COLO668 (cell line): ENCODE results near the gene ZNF561.
"Not testable (repeated sequence)": the region's sequence is repeated elsewhere in the genome, so short reads cannot be mapped to it uniquely, and the experiment has no call there.

ENCODE experiments used
- DNase-seq: peaks from one replicate; lab custom pipeline; 2025; ENCODE audit not compliant: unreplicated experiment; lab: John Stamatoyannopoulos, UW

The ZNF561 gene

DNA sequence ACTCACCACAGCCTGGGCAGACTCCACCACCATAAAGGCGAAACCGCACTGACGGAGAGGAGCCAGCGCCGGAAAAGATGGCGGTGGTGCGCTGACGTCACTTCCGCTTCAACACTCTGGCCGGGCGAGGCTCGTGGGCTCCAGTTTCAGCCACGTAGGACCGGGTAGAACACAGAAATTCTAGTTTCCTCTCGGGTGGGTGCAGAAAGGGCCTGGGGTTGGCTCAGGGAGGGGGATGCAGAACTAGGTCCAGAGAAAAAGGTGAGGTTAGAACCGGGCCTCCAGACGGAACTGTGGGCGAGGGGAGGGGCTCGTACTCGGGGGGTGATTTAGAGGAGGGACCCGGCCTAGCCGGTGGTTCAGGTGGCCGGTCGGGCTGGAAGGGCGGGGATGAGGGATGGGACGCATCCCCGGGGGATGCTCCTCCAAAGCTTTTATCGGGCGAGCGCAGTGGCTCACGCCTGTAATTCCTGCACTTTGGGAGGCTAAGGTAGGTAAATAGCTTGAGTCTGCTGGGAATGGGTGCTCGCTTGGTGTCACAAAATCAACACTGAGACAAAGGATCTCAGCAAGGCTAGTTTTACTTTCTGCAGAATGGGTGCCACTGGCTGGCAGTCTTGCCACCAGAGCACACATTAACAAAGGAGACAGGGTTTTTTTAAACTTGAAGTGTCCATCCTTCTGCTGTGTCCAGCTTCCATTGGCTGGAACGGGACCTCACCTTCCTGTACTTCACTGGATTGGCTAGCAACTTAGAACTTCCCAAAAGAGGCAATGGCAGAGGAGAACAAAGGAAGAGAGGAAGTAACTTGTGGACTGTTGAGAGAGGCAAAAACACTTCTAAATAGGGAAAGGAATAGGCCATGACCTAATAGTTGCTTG lies at the start of gene ZNF561:
Gene ZNF561 (minus strand): TSS at position 77 of the 882 bp plus-strand sequence. CDS start 1,776 bp downstream, outside the sequence.
- DNase-seq = peak; percentile 86

DNA sequence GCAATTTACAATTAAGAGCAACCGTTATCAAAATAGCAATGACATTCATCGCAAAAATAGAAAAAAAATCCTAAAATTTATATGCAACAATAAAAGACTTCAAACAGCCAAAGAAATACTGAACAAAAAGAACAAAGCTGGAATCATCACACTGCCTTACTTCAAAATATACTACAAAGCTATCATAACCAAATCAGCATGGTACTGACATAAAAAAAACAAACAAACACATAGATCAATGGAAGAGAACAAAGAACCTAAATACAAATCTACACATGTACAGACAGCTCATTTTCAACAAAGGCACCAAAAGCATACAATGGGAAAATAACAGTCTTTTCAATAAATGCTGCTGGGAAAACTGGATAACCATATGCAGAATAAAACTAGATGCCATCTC lies 47.5 kb upstream of the ZNF561 start:
- no peak for DNase-seq

DNA sequence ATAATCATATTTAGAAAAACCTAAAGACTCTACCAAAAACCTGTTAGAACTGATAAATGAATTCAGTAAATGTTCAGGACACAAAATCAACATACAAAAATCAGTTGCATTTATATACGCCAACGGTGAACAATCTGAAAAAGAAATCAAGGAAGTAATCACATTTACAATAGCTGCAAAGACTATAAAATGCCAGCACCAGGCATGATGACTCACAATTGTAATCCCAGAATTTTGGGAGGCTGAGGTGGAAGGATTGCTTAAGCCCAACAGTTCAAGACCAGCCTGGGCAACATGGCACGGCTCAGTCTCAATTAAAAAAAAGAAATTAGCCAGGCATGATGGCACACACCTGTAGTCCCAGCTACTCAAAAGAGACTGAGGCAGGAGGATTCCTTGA lies 46.9 kb upstream of the ZNF561 start:
- no peak for DNase-seq

DNA sequence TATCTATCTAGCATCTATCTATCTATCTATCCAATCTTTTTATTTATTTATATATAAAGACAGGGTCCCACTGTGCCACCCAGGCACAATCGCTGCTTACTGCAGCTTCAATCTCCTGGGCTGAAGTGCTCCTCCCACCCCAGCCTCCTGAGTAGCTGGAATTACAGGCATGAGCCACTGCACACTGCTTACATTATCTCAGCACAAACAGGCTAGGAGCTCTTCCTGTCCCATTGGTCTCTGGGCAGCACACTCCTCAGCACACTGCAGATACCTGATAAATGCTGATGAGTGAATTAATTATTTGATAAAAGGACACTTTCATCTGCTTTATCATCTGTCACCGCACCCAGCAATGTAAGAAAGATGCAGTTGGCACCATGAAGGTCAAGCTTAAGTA lies 37.7 kb upstream of the ZNF561 start:
- no peak for DNase-seq

DNA sequence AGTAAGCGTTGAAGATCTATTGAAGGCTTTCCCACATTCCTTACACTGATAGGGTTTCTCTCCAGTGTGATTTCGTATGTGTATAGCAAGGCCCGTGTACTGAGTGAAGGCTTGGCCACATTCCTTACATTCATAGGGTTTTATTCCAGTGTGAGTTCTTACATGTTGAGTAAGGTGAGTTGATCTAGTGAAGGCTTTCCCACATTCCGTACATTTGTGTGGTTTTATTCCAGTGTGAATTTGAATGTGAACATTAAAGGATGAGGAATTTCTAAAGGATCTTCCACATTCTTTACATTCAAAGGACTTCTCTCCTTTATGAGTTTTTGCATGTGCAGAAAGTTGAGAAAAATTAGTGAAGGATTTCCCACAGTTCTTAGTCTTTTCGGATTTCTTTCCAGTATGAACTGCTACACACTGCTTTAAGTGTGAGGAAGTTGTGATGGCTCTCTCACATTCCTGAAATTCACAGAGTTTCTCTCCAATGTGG lies 32.1 kb upstream of the ZNF561 start:
- DNase-seq = not testable (repeated sequence)

DNA sequence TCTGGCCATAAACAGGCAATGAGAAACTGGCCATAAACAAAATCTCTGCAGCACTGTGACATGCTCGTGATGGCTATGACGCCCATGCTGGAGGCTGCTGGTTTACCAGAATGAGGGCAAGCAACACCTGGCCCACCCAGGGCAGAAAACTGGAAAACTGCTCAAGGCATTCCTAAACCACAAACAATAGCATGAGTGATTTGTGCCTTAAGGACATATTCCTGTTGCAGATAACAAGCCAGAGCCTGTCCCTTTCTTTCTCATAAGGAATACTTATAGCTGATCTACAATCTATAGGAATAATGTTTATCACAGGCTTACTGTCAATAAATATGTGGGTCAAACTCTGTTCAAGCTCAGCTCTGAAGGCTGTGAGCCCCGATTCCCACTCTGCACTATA lies 30.4 kb upstream of the ZNF561 start:
- DNase-seq = not testable (repeated sequence)

DNA sequence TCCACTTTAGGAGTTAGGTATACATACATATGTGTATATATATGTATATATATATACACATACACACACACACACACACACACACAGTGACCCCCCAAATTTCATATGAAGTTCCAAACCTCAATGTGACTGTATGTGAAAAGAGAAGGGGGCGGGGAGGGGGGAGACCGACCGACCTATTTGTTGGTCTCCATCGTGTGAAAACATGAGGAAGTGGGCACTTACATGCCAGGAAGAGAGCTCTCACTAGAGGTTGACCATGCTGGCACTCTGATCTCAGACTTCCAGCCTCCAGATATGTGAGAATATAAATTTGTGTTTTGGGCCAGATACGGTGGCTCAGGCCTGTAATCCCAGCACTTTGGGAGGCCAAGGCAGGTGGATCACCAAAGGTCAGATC lies 29.3 kb upstream of the ZNF561 start:
- no peak for DNase-seq

DNA sequence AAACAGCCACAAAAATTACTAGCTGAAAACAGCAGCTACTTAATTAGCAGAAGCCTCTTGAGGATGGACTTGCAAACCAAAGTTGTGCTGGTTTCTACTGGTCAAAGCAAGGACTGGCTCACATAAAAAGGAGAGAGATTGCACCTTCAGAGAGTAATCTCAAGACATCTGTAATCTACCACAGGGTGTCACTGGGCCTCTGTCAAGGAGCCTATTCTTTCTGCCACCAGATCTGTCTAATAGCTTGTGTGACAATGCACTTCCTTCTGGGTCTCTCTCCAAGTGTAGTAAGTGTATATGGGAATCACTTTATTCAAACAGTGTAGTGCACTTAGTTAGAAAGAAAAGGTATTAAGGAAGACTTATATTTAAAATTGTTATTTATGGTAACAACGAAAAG lies 24.4 kb upstream of the ZNF561 start:
- DNase-seq = no peak

DNA sequence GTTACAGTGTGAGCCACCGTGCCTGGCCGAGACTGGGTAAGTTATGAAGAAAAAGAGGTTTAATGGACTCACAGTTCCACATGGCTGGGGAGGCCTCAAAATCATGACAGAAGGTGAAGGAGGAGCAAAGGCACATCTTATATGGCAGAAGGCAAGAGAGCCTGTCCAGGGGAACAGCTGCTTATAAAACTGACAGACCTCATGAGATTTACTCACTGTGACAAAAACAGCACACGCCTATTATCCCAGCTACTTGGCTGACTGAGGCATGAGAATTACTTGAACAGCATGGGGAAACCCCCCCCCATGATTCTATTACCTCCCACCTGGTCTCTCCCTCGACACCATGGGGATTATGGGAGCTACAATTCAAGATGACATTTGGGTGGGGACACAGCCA lies 23.4 kb upstream of the ZNF561 start:
- DNase-seq = no peak

DNA sequence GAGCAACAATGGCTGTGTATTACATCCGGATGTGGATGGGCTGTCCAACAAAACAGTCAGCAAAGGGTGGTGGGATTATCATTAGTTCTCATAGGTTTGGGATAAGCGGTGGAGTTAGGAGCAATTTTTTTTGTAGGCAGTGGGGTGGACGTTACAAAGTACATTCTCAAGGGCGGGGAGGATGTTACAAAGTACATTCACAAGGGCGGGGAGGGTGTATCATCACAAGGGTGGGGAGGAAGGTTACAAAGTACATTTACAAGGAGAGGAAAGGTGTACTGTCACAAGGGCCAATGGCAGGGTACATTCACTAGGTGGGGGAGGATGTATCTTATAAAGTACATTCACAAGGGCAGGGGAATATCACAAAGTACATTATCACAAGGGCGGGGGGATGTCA lies 20.8 kb upstream of the ZNF561 start:
- DNase-seq = no peak

DNA sequence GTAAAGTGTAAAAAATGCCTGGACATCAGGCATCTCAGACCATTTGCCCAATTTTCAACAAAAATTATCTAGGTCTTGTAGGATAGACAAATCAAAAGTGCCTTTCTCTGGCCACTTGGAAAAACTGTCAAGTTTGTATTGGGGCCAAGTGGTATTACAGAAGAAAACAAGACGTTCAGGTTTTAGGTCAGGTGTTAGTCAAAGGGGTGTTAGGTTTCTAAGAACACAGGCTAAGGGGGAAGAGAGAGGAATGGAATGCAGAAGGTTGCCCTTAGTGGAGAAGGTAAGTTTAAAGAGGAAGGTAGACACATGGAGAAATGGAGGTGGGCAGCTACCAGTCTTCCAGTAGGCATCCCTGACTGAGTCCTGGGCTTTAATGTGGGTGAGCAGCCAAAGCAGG lies 19.9 kb upstream of the ZNF561 start:
- DNase-seq = no peak

DNA sequence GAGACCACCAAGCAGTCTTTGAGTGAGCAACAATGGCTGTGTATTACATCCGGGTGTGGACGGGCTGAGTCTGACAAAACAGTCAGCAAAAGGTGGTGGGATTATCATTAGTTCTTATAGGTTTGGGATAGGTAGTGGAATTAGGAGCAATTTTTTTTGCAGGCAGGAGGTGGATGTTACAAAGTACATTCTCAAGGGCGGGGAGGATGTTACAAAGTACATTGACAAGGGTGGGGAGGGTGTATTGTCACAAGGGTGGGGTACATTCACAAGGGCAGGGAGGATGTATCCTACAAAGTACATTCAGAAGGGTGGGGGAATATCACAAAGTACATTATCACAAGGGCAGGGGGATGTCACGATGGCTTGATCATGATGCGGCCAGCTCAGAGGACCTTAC lies 15.0 kb upstream of the ZNF561 start:
- DNase-seq = no peak

DNA sequence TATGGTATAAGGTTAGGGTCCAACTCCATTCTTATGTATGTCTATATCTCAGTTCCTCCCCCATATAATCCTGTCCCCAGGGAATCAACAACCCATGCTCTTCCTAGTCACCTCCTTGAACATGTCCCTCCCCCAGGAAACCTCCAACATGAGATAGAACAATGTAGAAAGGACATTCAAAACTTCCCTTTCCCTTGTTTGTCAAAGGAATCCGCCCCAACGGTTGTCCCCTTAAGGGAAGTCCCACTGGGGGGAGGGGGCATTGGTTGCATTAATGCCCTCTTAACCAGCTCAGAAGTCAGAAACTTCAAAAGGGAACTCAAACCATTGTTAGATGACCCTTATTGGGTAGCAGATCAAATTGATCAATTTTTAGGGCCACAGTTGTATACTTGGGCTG lies 6.8 kb upstream of the ZNF561 start:
- no peak for DNase-seq

DNA sequence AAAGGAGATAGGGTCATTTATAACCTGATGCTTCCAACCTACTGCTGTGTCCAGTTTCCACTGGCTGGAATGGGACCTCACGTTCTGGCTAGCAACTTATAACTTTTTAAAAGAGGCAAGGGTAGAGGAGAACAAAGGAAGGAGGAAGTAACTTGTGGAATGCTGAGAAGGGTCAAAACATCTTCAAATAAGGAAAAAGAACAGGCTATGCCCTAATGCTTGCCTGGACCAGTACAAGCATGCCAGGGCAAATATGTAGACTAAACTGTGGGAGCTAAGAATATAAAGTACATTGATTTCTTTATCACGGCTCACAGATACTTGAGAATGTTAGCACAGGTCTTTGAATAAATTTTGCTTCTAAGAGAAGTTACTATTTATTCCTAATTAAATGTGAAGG lies 1.5 kb upstream of the ZNF561 start:
- DNase-seq = no peak

DNA sequence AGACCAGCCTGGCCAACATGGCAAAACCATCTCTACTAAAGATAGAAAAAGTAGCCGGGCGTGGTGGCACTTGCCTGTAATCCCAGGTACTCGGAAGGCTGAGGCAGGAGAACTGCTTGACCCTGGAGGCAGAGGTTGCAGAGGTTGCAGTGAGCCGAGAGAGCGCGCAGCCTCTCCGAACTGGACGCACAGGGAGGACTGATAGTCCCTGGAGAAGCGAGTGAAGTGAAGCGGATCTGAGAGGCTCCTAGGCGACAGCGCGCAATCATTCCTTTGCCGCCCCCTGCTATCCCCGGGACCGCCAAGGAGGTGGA lies 233 bp downstream of the ZNF561 start:
- no peak for DNase-seq

DNA sequence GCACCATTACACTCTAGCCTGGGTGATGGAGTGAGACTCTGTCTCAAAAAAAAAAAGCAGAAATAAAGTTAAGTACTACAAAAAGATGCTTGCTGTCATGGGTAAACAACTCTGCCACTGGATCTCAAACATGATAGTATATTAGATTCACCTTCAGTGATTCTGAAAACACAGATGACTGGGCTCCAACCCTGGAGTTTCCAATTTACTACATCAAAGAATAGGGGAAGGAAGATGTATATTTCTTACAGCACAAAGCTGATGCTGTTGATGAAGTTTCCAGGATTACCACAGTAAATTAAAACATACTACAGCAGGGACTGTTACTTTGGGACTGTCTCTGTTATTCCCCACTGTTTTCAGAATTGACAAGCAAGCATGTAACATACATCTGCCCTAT lies 5.2 kb downstream of the ZNF561 start:
- no peak for DNase-seq

DNA sequence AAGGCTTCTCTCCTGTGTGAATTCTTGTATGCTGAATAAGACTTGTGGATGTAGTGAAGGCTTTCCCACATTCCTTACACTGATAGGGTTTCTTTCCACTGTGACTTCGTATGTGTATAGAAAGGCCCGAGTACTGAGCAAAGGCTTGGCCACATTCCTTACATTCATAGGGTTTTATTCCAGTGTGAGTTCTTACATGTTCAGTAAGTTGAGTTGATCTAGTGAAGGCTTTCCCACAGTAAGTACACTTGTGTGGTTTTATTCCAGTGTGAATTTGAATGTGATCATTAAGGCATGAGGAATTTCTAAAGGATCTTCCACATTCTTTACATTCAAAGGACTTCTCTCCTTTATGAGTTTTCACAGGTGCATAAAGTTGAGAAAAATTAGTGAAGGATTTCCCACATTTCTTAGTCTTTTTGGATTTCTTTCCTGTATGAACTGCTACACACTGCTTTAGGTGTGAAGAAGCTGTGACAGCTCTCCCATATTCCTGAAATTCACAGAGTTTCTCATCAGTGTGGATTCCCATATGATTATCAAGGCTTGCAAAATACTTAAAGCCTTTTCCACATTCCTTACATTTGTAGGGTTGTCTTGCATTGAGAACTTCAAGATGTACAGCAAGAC lies 10.4 kb downstream of the ZNF561 start:
- no peak for DNase-seq

DNA sequence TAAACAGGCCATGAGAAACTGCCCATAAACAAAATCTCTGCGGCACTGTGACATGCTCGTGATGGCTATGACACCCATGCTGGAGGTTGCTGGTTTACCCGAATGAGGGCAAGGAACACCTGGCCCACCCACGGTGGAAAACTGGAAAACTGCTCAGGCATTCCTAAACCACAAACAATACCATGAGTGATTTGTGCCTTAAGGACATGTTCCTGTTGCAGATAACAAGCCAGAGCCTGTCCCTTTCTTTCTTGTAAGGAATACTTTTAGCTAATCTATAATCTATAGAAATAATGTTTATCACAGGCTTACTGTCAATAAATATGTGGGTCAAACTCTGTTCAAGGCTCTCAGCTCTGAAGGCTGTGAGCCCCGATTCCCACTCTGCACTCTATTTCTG lies 12.1 kb downstream of the ZNF561 start:
- DNase-seq = no peak

DNA sequence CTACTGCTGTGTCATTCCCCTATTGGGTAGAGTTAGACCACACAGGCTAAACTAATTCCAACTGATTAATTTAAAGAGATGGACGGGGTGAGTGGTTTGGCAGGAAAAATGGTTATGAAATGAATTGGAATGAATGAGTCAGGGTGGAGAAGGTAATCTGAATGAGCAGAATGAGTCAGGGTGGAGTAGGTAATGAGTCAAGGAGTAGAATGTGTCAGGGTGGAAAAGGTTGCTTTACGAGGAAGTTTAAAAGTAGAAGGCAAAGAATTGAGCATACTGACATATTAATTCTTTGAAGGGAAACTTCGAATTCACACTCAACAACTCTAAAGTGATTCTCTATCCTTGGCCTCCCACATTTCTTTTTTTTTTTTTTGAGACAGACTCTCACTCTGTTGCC lies 24.0 kb downstream of the ZNF561 start:
- no peak for DNase-seq

DNA sequence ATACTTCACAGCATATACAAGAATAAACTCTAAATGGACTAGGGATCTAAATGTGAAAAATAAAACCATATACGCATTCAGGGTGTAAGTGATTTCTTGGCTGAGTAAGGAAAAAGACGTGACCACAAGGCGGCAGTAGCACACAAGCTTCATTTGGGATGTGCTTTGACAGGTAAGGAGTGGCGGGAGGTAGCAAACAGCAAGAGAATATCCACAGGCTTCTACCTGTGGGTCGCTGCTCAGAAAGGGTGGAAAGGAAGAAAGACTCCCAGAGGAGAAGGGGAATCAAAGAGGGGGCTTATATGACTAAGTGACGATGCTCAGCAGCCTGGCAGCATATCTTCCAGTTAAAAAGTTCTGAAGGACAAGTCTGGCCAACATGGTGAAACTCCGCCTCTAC lies 34.3 kb downstream of the ZNF561 start:
- DNase-seq = peak; percentile 73

DNA sequence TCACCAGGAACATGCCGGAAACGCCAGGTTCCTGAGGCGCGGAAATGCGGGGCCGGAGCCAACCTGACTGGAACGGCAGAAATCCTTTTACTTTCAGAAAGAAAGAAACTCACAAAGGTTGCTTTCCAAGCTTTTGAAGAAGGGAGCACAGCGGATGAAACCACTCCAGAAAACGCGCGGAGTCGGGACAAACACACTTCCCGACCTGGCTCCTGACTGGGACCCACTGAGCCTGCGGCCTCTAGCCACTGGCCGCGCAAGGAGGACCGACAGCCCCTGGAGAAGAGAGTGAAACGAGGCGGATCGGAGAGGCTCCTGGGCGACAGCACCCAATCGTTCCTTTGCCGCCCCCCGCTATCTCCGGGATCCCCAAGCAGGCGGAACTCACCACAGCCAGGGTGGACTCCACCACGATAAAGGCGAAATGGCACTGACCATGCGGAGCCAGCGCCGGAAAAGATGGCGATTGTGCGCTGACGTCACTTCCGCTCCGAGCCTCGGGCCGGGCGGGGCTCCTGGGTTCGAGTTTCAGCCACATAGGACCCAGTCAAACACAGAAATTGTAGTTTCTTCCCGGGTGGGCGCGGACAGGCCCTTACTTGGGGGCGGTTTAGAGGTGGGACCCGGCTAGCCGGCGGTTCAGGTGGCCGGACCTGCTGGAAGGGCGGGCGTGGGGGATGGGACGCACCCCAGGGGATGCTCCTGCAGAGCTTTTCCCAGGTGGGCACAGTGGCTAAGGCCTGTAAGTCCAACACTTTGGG lies 36.8 kb downstream of the ZNF561 start, which contains the start of gene ZNF121:
Gene ZNF121 (minus strand): TSS at position 432 of the 761 bp plus-strand sequence. CDS start 16,407 bp downstream, outside the sequence.
- DNase-seq = peak; percentile 91
